DOHH2 (cell line): ENCODE measurements around the gene ZWILCH.
"Not testable (repeated sequence)": the region's sequence is repeated elsewhere in the genome, so short reads cannot be mapped to it uniquely, and the experiment has no call there.

Source experiments
- H3F3A ChIP-seq: fragments of 200-600 bp; sonication (generic), shearing (Covaris generic); 2 replicates; pipeline ENCODE4 v1.6.0; 2016; ENCODE audit warnings: antibody characterized with exemption, mild to moderate bottlenecking; ENCODE audit not compliant: control insufficient read depth, insufficient read depth
- H3K27ac ChIP-seq: fragments of 200-600 bp; sonication (generic); 2 replicates; pipeline ENCODE4 v1.5.1; 2014; ENCODE audit warnings: low read depth, mild to moderate bottlenecking, low read length, moderate library complexity
- H3K27me3 ChIP-seq: fragments of 200-600 bp; sonication (generic); 2 replicates; pipeline ENCODE4 v1.6.1; 2014; ENCODE audit warnings: mild to moderate bottlenecking, low read length, mixed read lengths; ENCODE audit not compliant: control insufficient read depth
- H3K36me3 ChIP-seq: fragments of 200-600 bp; sonication (generic); 2 replicates; pipeline ENCODE4 v1.6.1; 2014; ENCODE audit warnings: mild to moderate bottlenecking, low read length, moderate library complexity, mixed read lengths; ENCODE audit not compliant: control insufficient read depth
- H3K4me1 ChIP-seq: fragments of 200-600 bp; sonication (generic); 2 replicates; pipeline ENCODE4 v1.6.1; 2014; ENCODE audit warnings: mild to moderate bottlenecking, low read length, mixed read lengths; ENCODE audit not compliant: control insufficient read depth
- H3K4me2 ChIP-seq: fragments of 200-600 bp; sonication (generic); 2 replicates; pipeline ENCODE4 v1.6.0; 2014; ENCODE audit warnings: mild to moderate bottlenecking, low read length, moderate library complexity
- H3K4me3 ChIP-seq: fragments of 200-600 bp; sonication (generic); 2 replicates; pipeline ENCODE4 v1.5.1; 2014; ENCODE audit warnings: mild to moderate bottlenecking, low read length, mixed read lengths
- H3K79me2 ChIP-seq: fragments of 200-600 bp; sonication (generic); 2 replicates; pipeline ENCODE4 v1.6.1; 2014; ENCODE audit warnings: mild to moderate bottlenecking, low read length, mixed read lengths; ENCODE audit not compliant: control insufficient read depth
- H3K9me2 ChIP-seq: fragments of 200-600 bp; sonication (generic); replicated peaks from 2 replicates; pipeline ENCODE4 v1.6.1; 2014; ENCODE audit warnings: mild to moderate bottlenecking, low read length, mixed read lengths; ENCODE audit not compliant: control insufficient read depth
- H3K9me3 ChIP-seq: fragments of 200-600 bp; sonication (generic); 2 replicates; pipeline ENCODE4 v1.6.1; 2014; ENCODE audit warnings: antibody characterized with exemption, low read length, mixed read lengths; ENCODE audit not compliant: control insufficient read depth, insufficient read depth
- H4K20me1 ChIP-seq: fragments of 200-600 bp; sonication (generic); 2 replicates; pipeline ENCODE4 v1.6.0; 2014; ENCODE audit warnings: low read depth, mild to moderate bottlenecking, antibody characterized with exemption, low read length, moderate library complexity; ENCODE audit not compliant: control insufficient read depth, insufficient read depth
- CTCF ChIP-seq: fragments of 200-600 bp; sonication (generic); IDR thresholded peaks from one replicate; pipeline ENCODE4 v1.5.1; 2014; ENCODE audit warnings: antibody characterized with exemption, mild to moderate bottlenecking, low read depth, low read length; ENCODE audit not compliant: poor library complexity, severe bottlenecking
- EZH2phosphoT487 ChIP-seq: fragments of 200-600 bp; sonication (generic); IDR thresholded peaks from 2 replicates; pipeline ENCODE4 v1.6.1; 2017; ENCODE audit warnings: borderline replicate concordance, mild to moderate bottlenecking, antibody characterized with exemption, low read length, moderate library complexity, mixed read lengths

Gene ZWILCH

GRCh38 chr15:66504563-66505429 lies at the start of gene ZWILCH, which contains the start of gene RPL4:
Gene ZWILCH, plus strand, starts transcription at chr15:66505326. Its CDS starts 13 bp downstream, at chr15:66505339.
Gene RPL4, minus strand, starts transcription at chr15:66504855. Its CDS starts 65 bp downstream, at chr15:66504790.
- peak within 1 kb of the TSS; percentile 78 for H3K4me2 ChIP-seq
- H4K20me1 ChIP-seq: peaks cover 23% of the 10 kb centered on the region; the same call in 1 of the 2 replicates
- H3K79me2 ChIP-seq: peaks cover 86% of the 10 kb centered on the region
- H3K4me1 ChIP-seq: peaks cover 57% of the 10 kb centered on the region
- H3K36me3 ChIP-seq: peaks cover 75% of the 10 kb centered on the region
- H3K4me3 ChIP-seq: peak within 1 kb of the TSS; percentile 98
- no peaks in the 10 kb centered on the region for H3K9me2 ChIP-seq
- no peaks in the 10 kb centered on the region for H3K27me3 ChIP-seq
- no peaks in the 10 kb centered on the region for H3K9me3 ChIP-seq
- peak within 1 kb of the TSS; percentile 90 for H3K27ac ChIP-seq
- TF ChIP-seq CTCF (no peak), EZH2phosphoT487 (no peak)
- peaks cover 49% of the 10 kb centered on the region for H3F3A ChIP-seq

GRCh38 chr15:66456211-66456610 lies 48.9 kb upstream of the ZWILCH start:
- peaks cover 65% of the 10 kb centered on the region for H3K4me1 ChIP-seq
- peaks cover 36% of the 10 kb centered on the region for H3K79me2 ChIP-seq
- no peaks in the 10 kb centered on the region for H3K9me2 ChIP-seq
- H3F3A ChIP-seq: peaks cover 9% of the 10 kb centered on the region
- H3K4me3 ChIP-seq: peak overlapping the region; percentile 57
- H3K27ac ChIP-seq: peak overlapping the region; percentile 63
- H3K36me3 ChIP-seq: peaks cover 49% of the 10 kb centered on the region
- TF ChIP-seq CTCF (no peak), EZH2phosphoT487 (no peak)
- H4K20me1 ChIP-seq: no peaks in the 10 kb centered on the region
- H3K9me3 ChIP-seq: no peaks in the 10 kb centered on the region
- no peaks in the 10 kb centered on the region for H3K27me3 ChIP-seq
- H3K4me2 ChIP-seq: peak overlapping the region; percentile 86

- Histone ChIP-seq H3K27ac (peak overlapping the region; percentile 37), H3K4me2 (0 out of 2 replicates have a peak overlapping the region, but pooled peaks have one; percentile 4), H3K79me2 (peaks cover 36% of the 10 kb centered on the region), H3K27me3 (no peaks in the 10 kb centered on the region), H4K20me1 (no peaks in the 10 kb centered on the region), H3K9me3 (no peaks in the 10 kb centered on the region), H3F3A (0 out of 2 replicates have a peak, but pooled peaks cover 3% of the 10 kb centered on the region), H3K4me3 (no peak overlapping the region), H3K4me1 (peaks cover 52% of the 10 kb centered on the region), H3K9me2 (no peaks in the 10 kb centered on the region), H3K36me3 (peaks cover 45% of the 10 kb centered on the region)
- no peak for TF ChIP-seq EZH2phosphoT487
- no peak for TF ChIP-seq CTCF
Observed at GRCh38 chr15:66459818-66460615, 45.1 kb upstream of the ZWILCH start.

GRCh38 chr15:66461294-66461693 lies 43.8 kb upstream of the ZWILCH start:
- H3K9me3 ChIP-seq, H3K4me2 ChIP-seq, H3K27me3 ChIP-seq, H4K20me1 ChIP-seq, H3K4me3 ChIP-seq, H3F3A ChIP-seq, H3K27ac ChIP-seq, H3K9me2 ChIP-seq: not testable (repeated sequence)
- Histone ChIP-seq H3K4me1 (peaks cover 39% of the 10 kb centered on the region), H3K36me3 (peaks cover 41% of the 10 kb centered on the region), H3K79me2 (peaks cover 28% of the 10 kb centered on the region)
